GM18951 (cell line): ENCODE results near the gene TAF13.
"Not testable (repeated sequence)": the region's sequence is repeated elsewhere in the genome, so short reads cannot be mapped to it uniquely, and the experiment has no call there.

Experiments
- POLR2A ChIP-seq: IDR thresholded peaks from 4 replicates; pipeline ENCODE4 v1.6.1; 2011; ENCODE audit warnings: mild to moderate bottlenecking; ENCODE audit not compliant: insufficient read length, insufficient read depth; ENCODE audit errors: extremely low read depth
- in situ Hi-C: fragments of 300-500 bp; cut with MboI; formaldehyde crosslinking; loops from one replicate; pipeline ENCODE4 v1.12.0; 2022; ENCODE audit warnings: low sequenced_read_pairs, mixed read lengths, inconsistent platforms; ENCODE audit not compliant: unreplicated experiment

TAF13 gene

GRCh38 chr1:109020693-109021257, 55.0 kb downstream of the TAF13 start:
- no peak for TF ChIP-seq POLR2A
- in situ Hi-C loops = no loop called here

GRCh38 chr1:109017719-109018118, 58.1 kb downstream of the TAF13 start:
- in situ Hi-C loops = not testable (repeated sequence)

GRCh38 chr1:109017134-109017533, 58.7 kb downstream of the TAF13 start:
- no peak for TF ChIP-seq POLR2A
- in situ Hi-C loops = no loop called here
